Transverse colon (tissue), 3 donors: ENCODE data around the gene ARF6.

Experiments used
- CTCF ChIP-seq, 5 experiments: fragments of 200-600 bp in 3 of 5; fragments of 450-650 bp in 2 of 5; sonication (generic) in 3 of 5; IDR thresholded peaks; 1 replicate in 2 of 5; 2 replicates in 3 of 5; pipeline ENCODE4 v1.5.1; 2016 to 2017; ENCODE audit warnings: antibody characterized with exemption in 5 of 5, inconsistent platforms in 3 of 5, mild to moderate bottlenecking in 2 of 5, moderate library complexity in 1 of 5
- EP300 ChIP-seq: sonication (generic); formaldehyde crosslinking; IDR thresholded peaks from one replicate; pipeline ENCODE4 v1.6.1; 2017; ENCODE audit warnings: antibody characterized with exemption, low read depth

GRCh38 chr14:49875640-49876198, 17.2 kb upstream of the ARF6 start:
- no peak for TF ChIP-seq CTCF (IDR thresholded peaks at IDR 0.05)
- no peak for TF ChIP-seq EP300
